Nephron (organoid): Measurements from ENCODE around the gene SORCS3.
A peak's percentile ranks its signal among the peaks of the same experiment; 100 is the strongest.

ENCODE experiments used
- H3K27ac Mint-ChIP-seq, 3 experiments: 2 replicates each; pipeline ENCODE4 v1.8.0; 2020; ENCODE audit warnings: mixed read lengths in 3 of 3, mild to moderate bottlenecking in 2 of 3, moderate library complexity in 1 of 3
- H3K27me3 Mint-ChIP-seq: 2 replicates; pipeline ENCODE4 v1.8.0; 2021; ENCODE audit warnings: low read depth, mild to moderate bottlenecking, moderate library complexity, mixed read lengths
- H3K36me3 Mint-ChIP-seq: 2 replicates; pipeline ENCODE4 v1.8.0; 2020; ENCODE audit warnings: low read depth, mixed read lengths
- H3K4me1 Mint-ChIP-seq: 2 replicates; pipeline ENCODE4 v1.8.0; 2020; ENCODE audit warnings: mixed read lengths
- H3K4me3 Mint-ChIP-seq, 3 experiments: 2 replicates each; pipeline ENCODE4 v1.8.0; 2020; ENCODE audit warnings: mild to moderate bottlenecking in 3 of 3, mixed read lengths in 3 of 3, moderate library complexity in 2 of 3
- H3K9me3 Mint-ChIP-seq: 2 replicates; pipeline ENCODE4 v1.8.0; 2020; ENCODE audit warnings: mixed read lengths
- CTCF ChIP-seq, 3 experiments: fragments of 200-600 bp; sonication (generic); IDR thresholded peaks; one replicate each; pipeline ENCODE4 v1.5.0; 2021; ENCODE audit warnings: antibody characterized with exemption in 3 of 3; ENCODE audit not compliant: unreplicated experiment in 3 of 3

The SORCS3 gene

GRCh38 chr10:104663076-104663475 lies 22.0 kb downstream of the SORCS3 start:
- H3K27ac Mint-ChIP-seq: peak overlapping the region in 1 of 3 experiments; percentile 78
- no peaks in the 10 kb centered on the region for H3K9me3 Mint-ChIP-seq

GRCh38 chr10:104663563-104663962 lies 22.5 kb downstream of the SORCS3 start:
- H3K9me3 Mint-ChIP-seq: no peaks in the 10 kb centered on the region
- no peaks in the 10 kb centered on the region for H3K36me3 Mint-ChIP-seq
- H3K4me1 Mint-ChIP-seq: no peaks in the 10 kb centered on the region
- H3K27ac Mint-ChIP-seq: peak overlapping the region in 2 of 3 experiments; percentile 4 to 78
- H3K27me3 Mint-ChIP-seq: peaks cover 19% of the 10 kb centered on the region
- TF ChIP-seq CTCF (IDR thresholded peaks at IDR 0.05; ENCODE audit: unreplicated experiment in 3 of 3): no peak
- H3K4me3 Mint-ChIP-seq: no peak overlapping the region

More at GRCh38 chr10:104663076-104663475, 22.0 kb downstream of the SORCS3 start:
- Mint-ChIP-seq H3K4me3 (no peak overlapping the region), H3K36me3 (no peaks in the 10 kb centered on the region), H3K27me3 (peaks cover 19% of the 10 kb centered on the region), H3K4me1 (no peaks in the 10 kb centered on the region)
- no peak for TF ChIP-seq CTCF (IDR thresholded peaks at IDR 0.05; ENCODE audit: unreplicated experiment in 3 of 3)

GRCh38 chr10:104664205-104664604 lies 23.1 kb downstream of the SORCS3 start:
- no peaks in the 10 kb centered on the region for H3K4me1 Mint-ChIP-seq
- peak overlapping the region in 2 of 3 experiments; percentile 4 to 78 for H3K27ac Mint-ChIP-seq
- TF ChIP-seq CTCF (IDR thresholded peaks at IDR 0.05; ENCODE audit: unreplicated experiment in 3 of 3): no peak
- H3K27me3 Mint-ChIP-seq: peaks cover 19% of the 10 kb centered on the region
- H3K9me3 Mint-ChIP-seq: no peaks in the 10 kb centered on the region
- H3K4me3 Mint-ChIP-seq: no peak overlapping the region
- H3K36me3 Mint-ChIP-seq: no peaks in the 10 kb centered on the region

GRCh38 chr10:104665174-104665573 lies 24.1 kb downstream of the SORCS3 start:
- H3K4me3 Mint-ChIP-seq: no peak overlapping the region
- peaks cover 13% of the 10 kb centered on the region for H3K27me3 Mint-ChIP-seq
- no peaks in the 10 kb centered on the region for H3K4me1 Mint-ChIP-seq
- peaks cover 3% of the 10 kb centered on the region for H3K9me3 Mint-ChIP-seq
- TF ChIP-seq CTCF (IDR thresholded peaks at IDR 0.05; ENCODE audit: unreplicated experiment in 3 of 3): no peak
- H3K36me3 Mint-ChIP-seq: no peaks in the 10 kb centered on the region
- no peak overlapping the region for H3K27ac Mint-ChIP-seq

- TF ChIP-seq CTCF (IDR thresholded peaks at IDR 0.05; ENCODE audit: unreplicated experiment in 3 of 3): no peak
- Mint-ChIP-seq H3K4me3 (no peak overlapping the region), H3K9me3 (peaks cover 7% of the 10 kb centered on the region), H3K27ac (no peak overlapping the region), H3K4me1 (no peaks in the 10 kb centered on the region), H3K36me3 (no peaks in the 10 kb centered on the region), H3K27me3 (peaks cover 13% of the 10 kb centered on the region)
These were observed 25.0 kb downstream of the SORCS3 start for GRCh38 chr10:104666106-104666505.

- Mint-ChIP-seq H3K27me3 (peaks cover 30% of the 10 kb centered on the region), H3K9me3 (peaks cover 18% of the 10 kb centered on the region), H3K27ac (no peak overlapping the region), H3K4me1 (no peaks in the 10 kb centered on the region), H3K4me3 (no peak overlapping the region), H3K36me3 (no peaks in the 10 kb centered on the region)
- no peak for TF ChIP-seq CTCF (IDR thresholded peaks at IDR 0.05; ENCODE audit: unreplicated experiment in 3 of 3)
These were observed 35.8 kb downstream of the SORCS3 start for GRCh38 chr10:104676874-104677273.
